HepG2 (cell line): ENCODE measurements around the gene LASP1. TPM values are rescaled to one million over a fixed set of nuclear protein-coding genes. Genes with fewer than 3 reads are reported as not detected.

ENCODE experiments used
- GPN1 ChIP-seq: sonication (generic); formaldehyde crosslinking; IDR thresholded peaks from 2 replicates; pipeline ENCODE4 v1.5.1; 2020; ENCODE audit warnings: missing genetic modification reagents, borderline replicate concordance
- IKZF1 ChIP-seq: fragments of 450-650 bp; IDR thresholded peaks from 2 replicates; pipeline ENCODE4 v1.7.1; 2016
- IKZF5 ChIP-seq: IDR thresholded peaks from 2 replicates; pipeline ENCODE4 v1.6.1; 2018; ENCODE audit warnings: missing genetic modification reagents, mild to moderate bottlenecking, missing compliant biosample characterization
- KLF11 ChIP-seq: IDR thresholded peaks from 2 replicates; pipeline ENCODE4 v1.6.1; 2016; ENCODE audit warnings: missing compliant biosample characterization
- NCOA1 ChIP-seq: sonication (generic); formaldehyde crosslinking; IDR thresholded peaks from 2 replicates; pipeline ENCODE4 v1.9.0; 2021; ENCODE audit warnings: missing genetic modification reagents
- NFE2L2 ChIP-seq: fragments of 150-350 bp; IDR thresholded peaks from 2 replicates; pipeline ENCODE4 v1.6.1; 2014; ENCODE audit warnings: low read length
- REST ChIP-seq, 2 experiments: IDR thresholded peaks; 2 replicates each; pipeline ENCODE4 v1.6.1; 2011 to 2012; ENCODE audit warnings: low read length in 2 of 2, borderline replicate concordance in 1 of 2, low read depth in 1 of 2, mild to moderate bottlenecking in 1 of 2, moderate library complexity in 1 of 2
- TFE3 ChIP-seq: IDR thresholded peaks from 2 replicates; pipeline ENCODE4 v1.6.1; 2016
- YEATS4 ChIP-seq: sonication (generic); formaldehyde crosslinking; IDR thresholded peaks from 2 replicates; pipeline ENCODE4 v1.4.0; 2020; ENCODE audit warnings: missing genetic modification reagents, borderline replicate concordance
- ZFP36 ChIP-seq: fragments of 150-350 bp; IDR thresholded peaks from 2 replicates; pipeline ENCODE4 v1.6.1; 2018; ENCODE audit warnings: borderline replicate concordance, low read length, low read depth; ENCODE audit not compliant: partially characterized antibody
- ZNF18 ChIP-seq: sonication (generic); formaldehyde crosslinking; IDR thresholded peaks from 2 replicates; pipeline ENCODE4 v1.8.0; 2022; ENCODE audit warnings: mild to moderate bottlenecking, missing genetic modification reagents; ENCODE audit not compliant: insufficient replicate concordance
- ZNF232 ChIP-seq: sonication (generic); formaldehyde crosslinking; IDR thresholded peaks from 2 replicates; pipeline ENCODE4 v1.4.0; 2020; ENCODE audit warnings: missing genetic modification reagents, borderline replicate concordance
- ZNF234 ChIP-seq: sonication (generic); formaldehyde crosslinking; conservative IDR thresholded peaks from 2 replicates; pipeline ENCODE4 v1.5.1; 2020; ENCODE audit warnings: mild to moderate bottlenecking, missing genetic modification reagents
- ZNF747 ChIP-seq: sonication (generic); formaldehyde crosslinking; IDR thresholded peaks from 2 replicates; pipeline ENCODE4 v1.8.1; 2023; ENCODE audit warnings: missing genetic modification reagents, mild to moderate bottlenecking, borderline replicate concordance
- polyA plus RNA-seq, 8 experiments: library from polyadenylated mRNA; depleted of rRNA in 3 of 8; stranded (reverse) in 7 of 8; unstranded in 1 of 8; fragments of >200 nt; fragmentation: Illumina TruSeq in 4 of 8; extraction: Trizol in 4 of 8; gene quantifications; 2 replicates each; pipeline versions ENCODE4 v1.2.1 to v1.2.3, GENCODE V29; 2011 to 2016; ENCODE audit warnings: low read depth in 4 of 8, missing spikeins in 1 of 8, mixed read lengths in 1 of 8; ENCODE audit not compliant: insufficient read depth in 1 of 8
- total RNA-seq, 5 experiments: library from RNA; depleted of rRNA; stranded (reverse); fragments of >200 nt; fragmentation: Illumina TruSeq; extraction: Trizol; gene quantifications; 2 replicates each; pipeline ENCODE4 v1.2.3, GENCODE V29; 2016; ENCODE audit warnings: low read depth in 1 of 5
- TF ChIP-seq, protein P1 (sequence below): fragments of 450-650 bp; IDR thresholded peaks from 2 replicates; pipeline ENCODE4 v1.6.1; 2017; ENCODE audit warnings: mild to moderate bottlenecking

Gene LASP1
- total and polyA plus RNA-seq, 2 of the 13 experiments (the other 11 are each of a cell fraction or from before 2014, with no cell fraction given): 70.1 to 97.0 TPM

DNA sequence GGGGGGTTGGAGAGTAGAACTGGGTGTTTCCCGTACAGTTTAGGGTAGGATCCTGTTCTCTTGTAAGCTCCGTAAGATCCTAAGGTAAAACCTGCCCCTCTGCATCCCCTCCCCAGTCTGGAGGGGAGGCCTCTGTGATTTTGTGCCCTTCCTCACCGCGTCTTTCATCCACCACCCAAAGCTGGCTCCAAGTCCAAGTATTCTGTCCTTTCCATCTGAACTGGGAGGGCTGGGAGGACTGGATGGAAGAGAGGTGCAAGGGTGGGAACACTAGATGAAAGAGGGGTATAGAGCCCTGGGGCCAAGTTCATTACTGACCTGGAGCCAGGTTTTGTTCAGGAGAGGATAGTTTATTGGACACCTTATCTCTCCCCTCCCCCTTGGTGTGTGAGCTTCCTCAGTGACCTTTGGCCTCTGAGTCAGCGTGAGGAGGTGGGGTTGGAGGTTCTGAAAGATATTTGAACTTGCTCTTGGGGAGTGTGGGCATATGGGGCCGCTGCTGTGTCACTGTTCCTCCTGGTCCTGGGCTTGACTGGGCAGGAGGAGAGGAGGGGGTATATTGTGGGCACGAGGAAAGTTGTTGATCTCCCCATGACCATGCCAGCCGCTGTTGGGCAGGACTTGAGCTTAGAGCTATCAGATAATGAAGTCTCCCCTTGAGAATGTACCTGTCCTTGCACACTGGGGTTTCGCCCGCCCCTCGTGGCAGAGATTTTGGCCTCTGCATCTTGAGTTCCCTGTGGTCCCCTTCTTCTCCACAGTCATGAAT, 1.6 kb downstream of the LASP1 start (continued):
- TF ChIP-seq TFE3: peak; percentile 60
- no peak; the same call in 1 of the 2 replicates for TF ChIP-seq ZNF747 (CRISPR knock-in tag)
- TF ChIP-seq ZFP36: no peak
- TF ChIP-seq GPN1 (CRISPR knock-in tag): 0 out of 2 replicates have a peak, but pooled peaks have one; percentile 35
- TF ChIP-seq ZNF234 (CRISPR knock-in tag): no peak
- TF ChIP-seq IKZF1: no peak
- TF ChIP-seq NCOA1 (CRISPR knock-in tag): peak; percentile 19; the same call in 1 of the 2 replicates
- 0 out of 2 replicates have a peak, but pooled peaks have one; percentile 26 for TF ChIP-seq ZNF232 (CRISPR knock-in tag)
- peak; percentile 92 for TF ChIP-seq IKZF5
- TF ChIP-seq, protein P1, sequence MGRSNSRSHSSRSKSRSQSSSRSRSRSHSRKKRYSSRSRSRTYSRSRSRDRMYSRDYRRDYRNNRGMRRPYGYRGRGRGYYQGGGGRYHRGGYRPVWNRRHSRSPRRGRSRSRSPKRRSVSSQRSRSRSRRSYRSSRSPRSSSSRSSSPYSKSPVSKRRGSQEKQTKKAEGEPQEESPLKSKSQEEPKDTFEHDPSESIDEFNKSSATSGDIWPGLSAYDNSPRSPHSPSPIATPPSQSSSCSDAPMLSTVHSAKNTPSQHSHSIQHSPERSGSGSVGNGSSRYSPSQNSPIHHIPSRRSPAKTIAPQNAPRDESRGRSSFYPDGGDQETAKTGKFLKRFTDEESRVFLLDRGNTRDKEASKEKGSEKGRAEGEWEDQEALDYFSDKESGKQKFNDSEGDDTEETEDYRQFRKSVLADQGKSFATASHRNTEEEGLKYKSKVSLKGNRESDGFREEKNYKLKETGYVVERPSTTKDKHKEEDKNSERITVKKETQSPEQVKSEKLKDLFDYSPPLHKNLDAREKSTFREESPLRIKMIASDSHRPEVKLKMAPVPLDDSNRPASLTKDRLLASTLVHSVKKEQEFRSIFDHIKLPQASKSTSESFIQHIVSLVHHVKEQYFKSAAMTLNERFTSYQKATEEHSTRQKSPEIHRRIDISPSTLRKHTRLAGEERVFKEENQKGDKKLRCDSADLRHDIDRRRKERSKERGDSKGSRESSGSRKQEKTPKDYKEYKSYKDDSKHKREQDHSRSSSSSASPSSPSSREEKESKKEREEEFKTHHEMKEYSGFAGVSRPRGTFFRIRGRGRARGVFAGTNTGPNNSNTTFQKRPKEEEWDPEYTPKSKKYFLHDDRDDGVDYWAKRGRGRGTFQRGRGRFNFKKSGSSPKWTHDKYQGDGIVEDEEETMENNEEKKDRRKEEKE: no peak
- TF ChIP-seq YEATS4 (CRISPR knock-in tag): no peak; the same call in 1 of the 2 replicates
- TF ChIP-seq ZNF18 (CRISPR knock-in tag): peak; percentile 84
- peak; percentile 64; the same call in 1 of the 2 replicates for TF ChIP-seq NFE2L2
- TF ChIP-seq KLF11 (CRISPR knock-in tag): no peak; the same call in 1 of the 2 replicates
- TF ChIP-seq REST (IDR thresholded peaks at IDR 0.05; ENCODE audit: borderline replicate concordance in 1 of 2, low read depth in 1 of 2, low read length in 2 of 2): no peak
